HUES48 (cell line): Measurements from ENCODE around the gene CCL13.

Experiments
- H3K27ac ChIP-seq: one replicate; pipeline ENCODE4 v1.7.0; 2013; ENCODE audit warnings: low read depth, low read length, inconsistent platforms
- H3K27me3 ChIP-seq: 2 replicates; pipeline ENCODE4 v1.6.1; 2013; ENCODE audit warnings: mild to moderate bottlenecking, low read length; ENCODE audit not compliant: control insufficient read depth, insufficient read depth
- H3K36me3 ChIP-seq: 2 replicates; pipeline ENCODE4 v1.6.1; 2013; ENCODE audit warnings: low read length; ENCODE audit not compliant: control insufficient read depth, insufficient read depth
- H3K4me1 ChIP-seq: 2 replicates; pipeline ENCODE4 v1.6.1; 2013; ENCODE audit warnings: mild to moderate bottlenecking, low read length; ENCODE audit not compliant: control insufficient read depth, insufficient read depth
- H3K4me3 ChIP-seq: 2 replicates; pipeline ENCODE4 v1.5.1; 2013; ENCODE audit warnings: mild to moderate bottlenecking, low read depth, low read length
- H3K9ac ChIP-seq: 2 replicates; pipeline ENCODE4 v1.6.1; 2013; ENCODE audit warnings: mild to moderate bottlenecking, low read depth, low read length, moderate library complexity
- H3K9me3 ChIP-seq: 2 replicates; pipeline ENCODE4 v1.6.1; 2013; ENCODE audit warnings: low read length; ENCODE audit not compliant: control insufficient read depth, insufficient read depth

The CCL13 gene

GRCh38 chr17:34339138-34339770, 17.0 kb upstream of the CCL13 start:
- Histone ChIP-seq H3K4me1 (no peaks in the 10 kb centered on the region), H3K4me3 (no peak overlapping the region), H3K27me3 (no peaks in the 10 kb centered on the region), H3K36me3 (no peaks in the 10 kb centered on the region), H3K9me3 (no peaks in the 10 kb centered on the region), H3K9ac (no peak overlapping the region), H3K27ac (no peak overlapping the region)

- Histone ChIP-seq H3K9me3 (no peaks in the 10 kb centered on the region), H3K36me3 (no peaks in the 10 kb centered on the region), H3K4me3 (no peak overlapping the region), H3K4me1 (no peaks in the 10 kb centered on the region), H3K9ac (no peak overlapping the region), H3K27me3 (no peaks in the 10 kb centered on the region), H3K27ac (no peak overlapping the region)
Measured at GRCh38 chr17:34341916-34342315, 14.4 kb upstream of the CCL13 start.

- H3K27ac ChIP-seq: no peak overlapping the region
- no peaks in the 10 kb centered on the region for H3K9me3 ChIP-seq
- peaks cover 4% of the 10 kb centered on the region; the same call in 1 of the 2 replicates for H3K4me1 ChIP-seq
- H3K4me3 ChIP-seq: no peak overlapping the region
- H3K9ac ChIP-seq: no peak overlapping the region
- no peaks in the 10 kb centered on the region for H3K36me3 ChIP-seq
- no peaks in the 10 kb centered on the region for H3K27me3 ChIP-seq
Measured at GRCh38 chr17:34347063-34347462, 9.2 kb upstream of the CCL13 start.

GRCh38 chr17:34349751-34350150, 6.5 kb upstream of the CCL13 start:
- Histone ChIP-seq H3K4me1 (peaks cover 4% of the 10 kb centered on the region; the same call in 1 of the 2 replicates), H3K27ac (no peak overlapping the region), H3K4me3 (no peak overlapping the region), H3K9me3 (no peaks in the 10 kb centered on the region), H3K9ac (no peak overlapping the region), H3K36me3 (no peaks in the 10 kb centered on the region), H3K27me3 (no peaks in the 10 kb centered on the region)

- Histone ChIP-seq H3K9ac (no peak overlapping the region), H3K36me3 (no peaks in the 10 kb centered on the region), H3K4me1 (peaks cover 4% of the 10 kb centered on the region; the same call in 1 of the 2 replicates), H3K4me3 (no peak overlapping the region), H3K9me3 (no peaks in the 10 kb centered on the region), H3K27ac (no peak overlapping the region), H3K27me3 (no peaks in the 10 kb centered on the region)
Measured at GRCh38 chr17:34351096-34351495, 5.2 kb upstream of the CCL13 start.

DNA sequence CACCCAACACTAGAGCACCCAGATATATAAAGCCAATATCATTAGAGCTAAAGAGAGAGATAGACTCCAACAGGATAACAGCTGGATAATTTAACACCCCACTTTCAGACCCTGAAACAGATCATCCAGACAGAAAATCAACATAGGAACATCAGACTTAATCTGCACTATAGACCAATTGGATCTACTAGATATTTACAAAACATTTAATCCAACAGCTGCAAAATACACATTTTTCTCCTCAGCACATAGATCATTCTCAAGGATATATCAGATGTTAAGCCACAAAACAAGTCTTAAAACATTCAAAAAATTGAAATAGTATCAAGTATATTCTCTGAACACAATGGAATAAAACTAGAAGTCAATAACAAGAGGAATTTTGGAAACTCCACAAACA, 4.1 kb upstream of the CCL13 start:
- no peaks in the 10 kb centered on the region for H3K27me3 ChIP-seq
- H3K9me3 ChIP-seq: no peaks in the 10 kb centered on the region

GRCh38 chr17:34354637-34355036, 1.6 kb upstream of the CCL13 start:
- H3K4me3 ChIP-seq: no peak overlapping the region
- H3K9me3 ChIP-seq: no peaks in the 10 kb centered on the region
- H3K4me1 ChIP-seq: peaks cover 4% of the 10 kb centered on the region; the same call in 1 of the 2 replicates
- no peak overlapping the region for H3K9ac ChIP-seq
- no peaks in the 10 kb centered on the region for H3K27me3 ChIP-seq
- H3K27ac ChIP-seq: no peak overlapping the region
- no peaks in the 10 kb centered on the region for H3K36me3 ChIP-seq

More for the DNA sequence above, 4.1 kb upstream of the CCL13 start:
- H3K9ac ChIP-seq: no peak overlapping the region
- H3K4me1 ChIP-seq: peaks cover 4% of the 10 kb centered on the region; the same call in 1 of the 2 replicates
- no peaks in the 10 kb centered on the region for H3K36me3 ChIP-seq
- no peak overlapping the region for H3K27ac ChIP-seq
- no peak overlapping the region for H3K4me3 ChIP-seq

- no peak overlapping the region for H3K9ac ChIP-seq
- H3K4me1 ChIP-seq: no peaks in the 10 kb centered on the region
- no peak overlapping the region for H3K4me3 ChIP-seq
- H3K27ac ChIP-seq: no peak overlapping the region
- H3K36me3 ChIP-seq: no peaks in the 10 kb centered on the region
- H3K9me3 ChIP-seq: no peaks in the 10 kb centered on the region
- H3K27me3 ChIP-seq: no peaks in the 10 kb centered on the region
Measured at GRCh38 chr17:34357398-34357797, 1.1 kb downstream of the CCL13 start.

DNA sequence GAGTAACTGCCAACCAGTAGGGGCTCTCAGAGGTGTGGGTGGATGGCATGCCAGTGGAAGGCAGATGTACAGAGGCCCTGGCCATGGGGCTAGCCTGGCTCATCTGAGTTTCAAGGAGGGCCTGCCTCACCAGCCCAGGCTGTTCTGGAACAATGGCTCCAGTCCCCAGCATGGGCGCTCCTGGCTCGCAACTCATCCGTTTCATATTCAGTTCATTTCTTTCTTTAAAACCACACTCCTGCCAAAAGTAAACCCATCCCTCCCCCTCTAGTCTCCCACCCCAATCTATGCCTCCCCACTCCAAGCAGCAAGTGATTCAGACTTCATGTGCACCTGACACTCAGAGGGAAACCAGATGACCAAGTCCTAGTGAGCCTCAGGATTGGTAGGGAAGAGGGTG, 2.4 kb downstream of the CCL13 start:
- no peaks in the 10 kb centered on the region for H3K9me3 ChIP-seq
- H3K4me3 ChIP-seq: no peak overlapping the region
- H3K27ac ChIP-seq: no peak overlapping the region
- H3K27me3 ChIP-seq: no peaks in the 10 kb centered on the region
- H3K36me3 ChIP-seq: no peaks in the 10 kb centered on the region
- H3K9ac ChIP-seq: no peak overlapping the region
- H3K4me1 ChIP-seq: no peaks in the 10 kb centered on the region

- no peak overlapping the region for H3K27ac ChIP-seq
- H3K27me3 ChIP-seq: no peaks in the 10 kb centered on the region
- H3K36me3 ChIP-seq: no peaks in the 10 kb centered on the region
- H3K9me3 ChIP-seq: no peaks in the 10 kb centered on the region
- H3K4me3 ChIP-seq: no peak overlapping the region
- no peak overlapping the region for H3K9ac ChIP-seq
- no peaks in the 10 kb centered on the region for H3K4me1 ChIP-seq
Measured at GRCh38 chr17:34360601-34361270, 4.5 kb downstream of the CCL13 start.

DNA sequence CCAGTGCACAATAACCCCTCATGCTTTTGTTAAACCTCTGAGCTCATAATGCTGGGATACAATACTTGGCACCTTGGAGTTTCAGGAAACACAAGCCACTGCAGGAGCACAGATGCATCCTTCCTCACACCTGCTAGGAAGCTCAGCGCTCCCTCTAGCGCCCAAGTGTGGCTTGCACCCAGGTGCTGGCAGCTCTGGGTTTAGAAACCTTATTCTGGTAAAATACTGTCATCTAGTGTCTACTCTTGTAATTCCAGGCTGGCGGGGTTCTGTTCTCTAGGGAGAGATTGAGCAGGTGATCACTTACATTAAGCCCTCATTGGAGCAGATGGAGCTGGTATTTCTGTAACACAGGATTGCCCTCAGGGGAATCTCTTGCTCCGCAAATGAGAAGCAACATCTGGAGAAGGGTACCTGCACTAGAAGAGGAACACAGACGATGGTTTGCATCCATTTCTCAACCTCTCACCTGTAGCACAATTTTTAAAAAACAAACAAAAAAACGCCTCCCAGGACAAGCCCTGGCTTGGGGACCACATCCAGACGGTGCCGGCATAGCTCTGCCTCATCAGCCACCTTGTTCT, 5.3 kb downstream of the CCL13 start:
- no peaks in the 10 kb centered on the region for H3K36me3 ChIP-seq
- H3K27ac ChIP-seq: no peak overlapping the region
- no peaks in the 10 kb centered on the region for H3K4me1 ChIP-seq
- H3K9ac ChIP-seq: no peak overlapping the region
- H3K4me3 ChIP-seq: no peak overlapping the region
- no peaks in the 10 kb centered on the region for H3K9me3 ChIP-seq
- no peaks in the 10 kb centered on the region for H3K27me3 ChIP-seq
